Subcutaneous abdominal adipose tissue (tissue), 5 donors: Measurements from ENCODE around the gene ATG16L2.
A peak's percentile ranks its signal among the peaks of the same experiment; 100 is the strongest.

Source experiments
- H3K27ac ChIP-seq: one replicate; pipeline ENCODE4 v1.7.0; 2013; ENCODE audit warnings: low read depth, mild to moderate bottlenecking, inconsistent platforms, low read length, moderate library complexity
- H3K27me3 ChIP-seq, 5 donors: one replicate each; pipeline ENCODE4 v1.7.0; 2013; ENCODE audit warnings: low read length in 5 of 5, inconsistent platforms in 1 of 5; ENCODE audit not compliant: control insufficient read depth in 5 of 5, insufficient read depth in 4 of 5
- H3K36me3 ChIP-seq, 5 donors: one replicate each; pipeline ENCODE4 v1.7.0; 2013; ENCODE audit warnings: low read length in 5 of 5; ENCODE audit not compliant: control insufficient read depth in 5 of 5, insufficient read depth in 5 of 5
- H3K4me1 ChIP-seq, 5 donors: one replicate each; pipeline ENCODE4 v1.7.0; 2013; ENCODE audit warnings: low read length in 5 of 5, mild to moderate bottlenecking in 3 of 5, moderate library complexity in 1 of 5; ENCODE audit not compliant: control insufficient read depth in 5 of 5, insufficient read depth in 5 of 5
- H3K4me3 ChIP-seq, 5 donors: one replicate each; pipeline ENCODE4 v1.7.0; 2013; ENCODE audit warnings: low read length in 5 of 5, low read depth in 1 of 5
- H3K9ac ChIP-seq, 5 donors: one replicate each; pipeline ENCODE4 v1.7.0; 2013; ENCODE audit warnings: low read length in 5 of 5, mild to moderate bottlenecking in 4 of 5, moderate library complexity in 3 of 5
- H3K9me3 ChIP-seq, 5 donors: one replicate each; pipeline ENCODE4 v1.7.0; 2013; ENCODE audit warnings: low read length in 5 of 5; ENCODE audit not compliant: control insufficient read depth in 5 of 5
- donor health status: healthy.
- donor health status: healthy.
- donor health status: healthy.
- donor health status: healthy.
- donor health status: healthy.

Gene ATG16L2

DNA sequence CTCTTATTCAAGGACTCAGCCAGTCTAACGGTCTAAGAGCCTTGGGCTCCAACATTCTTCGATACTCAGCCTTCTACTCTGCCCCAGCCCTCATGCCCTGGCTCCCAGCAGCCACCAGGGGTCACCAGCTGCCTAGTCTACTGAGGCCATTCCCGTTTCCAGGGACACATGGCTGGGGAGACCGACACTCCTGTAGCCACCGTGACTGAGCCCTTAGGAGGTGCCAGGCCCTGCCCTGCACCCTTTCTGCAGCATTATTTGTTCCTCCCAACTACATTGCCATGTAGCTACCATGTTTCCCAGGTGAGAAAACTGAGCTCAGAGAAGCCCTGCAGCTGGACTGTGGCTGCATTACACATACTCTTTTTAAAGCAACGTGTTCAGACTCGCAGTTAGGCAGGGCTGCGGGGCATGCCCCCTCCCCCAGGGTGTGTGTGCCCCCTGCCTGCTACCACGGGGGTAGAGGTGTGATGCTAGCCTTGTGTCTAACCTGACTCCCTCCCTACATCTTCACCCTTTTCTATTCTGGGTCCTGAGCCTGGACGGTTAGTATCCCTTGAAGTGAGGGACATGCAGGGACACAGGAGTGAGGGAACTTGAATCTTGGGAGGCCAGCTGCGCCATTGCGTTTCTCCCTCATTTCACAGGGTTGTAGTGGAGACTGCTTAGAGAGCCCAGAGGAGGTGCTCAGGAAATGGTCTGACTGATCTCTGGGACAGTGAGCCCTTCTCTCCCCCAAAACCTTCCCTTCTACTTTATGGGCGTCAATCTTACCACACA, 17.5 kb downstream of the ATG16L2 start:
- H3K36me3 ChIP-seq = peaks cover 0 to 25% (median 3%) of the 10 kb centered on the region in 5 donors
- H3K27me3 ChIP-seq = no peaks in the 10 kb centered on the region
- no peak overlapping the region for H3K27ac ChIP-seq
- peak overlapping the region in 2 of 5 donors; percentile 11 to 48 for H3K9ac ChIP-seq
- no peaks in the 10 kb centered on the region for H3K9me3 ChIP-seq
- H3K4me3 ChIP-seq = no peak overlapping the region
- peaks cover 19 to 76% (median 35%) of the 10 kb centered on the region in 5 donors for H3K4me1 ChIP-seq

- peaks cover 0 to 28% (median 3%) of the 10 kb centered on the region in 5 donors for H3K36me3 ChIP-seq
- peak overlapping the region in 1 of 5 donors; percentile 51 for H3K9ac ChIP-seq
Observed at GRCh38 chr11:72832301-72833082, 18.3 kb downstream of the ATG16L2 start.

GRCh38 chr11:72833083-72833733, 19.0 kb downstream of the ATG16L2 start:
- peak overlapping the region in 1 of 5 donors; percentile 51 for H3K9ac ChIP-seq
- H3K36me3 ChIP-seq = peaks cover 3 to 35% (median 9%) of the 10 kb centered on the region in 5 donors
- peak overlapping the region; percentile 90 for H3K27ac ChIP-seq

More at GRCh38 chr11:72832301-72833082, 18.3 kb downstream of the ATG16L2 start:
- no peak overlapping the region for H3K4me3 ChIP-seq
- peak overlapping the region; percentile 90 for H3K27ac ChIP-seq
- H3K9me3 ChIP-seq = no peaks in the 10 kb centered on the region
- H3K27me3 ChIP-seq = no peaks in the 10 kb centered on the region
- peaks cover 19 to 76% (median 35%) of the 10 kb centered on the region in 5 donors for H3K4me1 ChIP-seq

GRCh38 chr11:72833811-72834493, 19.7 kb downstream of the ATG16L2 start:
- H3K36me3 ChIP-seq = peaks cover 4 to 36% (median 12%) of the 10 kb centered on the region in 5 donors
- peaks cover 12 to 67% (median 25%) of the 10 kb centered on the region in 5 donors for H3K4me1 ChIP-seq
- no peaks in the 10 kb centered on the region for H3K9me3 ChIP-seq
- no peak overlapping the region for H3K4me3 ChIP-seq
- H3K27me3 ChIP-seq = no peaks in the 10 kb centered on the region
- peak overlapping the region; percentile 90 for H3K27ac ChIP-seq
- peak overlapping the region in 1 of 5 donors; percentile 26 for H3K9ac ChIP-seq

More at GRCh38 chr11:72833083-72833733, 19.0 kb downstream of the ATG16L2 start:
- no peaks in the 10 kb centered on the region for H3K9me3 ChIP-seq
- H3K4me1 ChIP-seq = peaks cover 15 to 74% (median 30%) of the 10 kb centered on the region in 5 donors
- no peak overlapping the region for H3K4me3 ChIP-seq
- H3K27me3 ChIP-seq = no peaks in the 10 kb centered on the region

DNA sequence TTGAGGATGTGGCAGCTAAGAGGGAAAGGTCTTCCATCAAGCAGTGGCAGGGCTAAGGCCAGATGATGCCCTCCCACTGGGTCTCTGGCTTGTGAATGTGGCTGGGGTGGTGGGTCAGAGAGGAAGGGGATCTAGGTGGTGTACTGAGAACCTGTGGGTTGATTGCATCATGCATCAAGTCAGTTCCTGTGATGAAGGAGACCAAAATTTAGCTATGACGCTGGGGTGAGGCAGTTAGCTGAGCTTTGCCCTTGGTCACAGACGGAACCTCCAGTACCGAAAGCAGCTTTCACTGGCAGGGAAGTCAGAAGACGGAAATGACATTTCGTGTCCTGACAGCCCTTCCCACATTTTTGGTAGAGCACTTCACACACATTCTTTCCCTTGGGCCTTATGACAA, 20.7 kb downstream of the ATG16L2 start:
- H3K9me3 ChIP-seq = no peaks in the 10 kb centered on the region
- H3K36me3 ChIP-seq = peaks cover 4 to 41% (median 13%) of the 10 kb centered on the region in 5 donors
- no peaks in the 10 kb centered on the region for H3K27me3 ChIP-seq
- peak overlapping the region; percentile 90 for H3K27ac ChIP-seq
- peaks cover 12 to 66% (median 25%) of the 10 kb centered on the region in 5 donors for H3K4me1 ChIP-seq
- H3K4me3 ChIP-seq = peak overlapping the region in 1 of 5 donors; percentile 11
- H3K9ac ChIP-seq = peak overlapping the region in 2 of 5 donors; percentile 54 to 59

DNA sequence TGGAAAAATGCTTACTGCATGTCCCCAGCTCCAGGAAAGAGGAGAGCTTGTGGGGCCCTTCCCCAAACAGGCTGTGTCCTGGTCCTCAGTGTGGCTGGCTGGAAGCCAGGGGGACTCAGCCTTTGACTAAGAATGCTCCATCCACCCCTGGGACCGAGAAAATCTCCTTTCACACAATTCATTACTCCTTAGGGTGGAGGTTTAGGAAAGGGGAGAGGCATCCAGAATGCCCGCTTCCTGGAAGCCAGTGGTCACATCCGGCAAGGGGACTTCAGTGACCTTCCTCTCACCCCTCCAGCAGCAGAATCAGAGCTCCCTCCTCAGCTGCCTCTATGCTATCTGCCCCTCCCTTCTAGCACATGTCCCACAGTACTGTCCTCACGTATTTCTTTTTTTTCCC, 21.9 kb downstream of the ATG16L2 start:
- H3K9me3 ChIP-seq = no peaks in the 10 kb centered on the region
- no peaks in the 10 kb centered on the region for H3K27me3 ChIP-seq
- H3K4me1 ChIP-seq = peaks cover 17 to 66% (median 25%) of the 10 kb centered on the region in 5 donors
- H3K9ac ChIP-seq = peak overlapping the region in 2 of 5 donors; percentile 10 to 35
- H3K36me3 ChIP-seq = peaks cover 4 to 43% (median 18%) of the 10 kb centered on the region in 5 donors
- H3K27ac ChIP-seq = peak overlapping the region; percentile 90
- H3K4me3 ChIP-seq = no peak overlapping the region

DNA sequence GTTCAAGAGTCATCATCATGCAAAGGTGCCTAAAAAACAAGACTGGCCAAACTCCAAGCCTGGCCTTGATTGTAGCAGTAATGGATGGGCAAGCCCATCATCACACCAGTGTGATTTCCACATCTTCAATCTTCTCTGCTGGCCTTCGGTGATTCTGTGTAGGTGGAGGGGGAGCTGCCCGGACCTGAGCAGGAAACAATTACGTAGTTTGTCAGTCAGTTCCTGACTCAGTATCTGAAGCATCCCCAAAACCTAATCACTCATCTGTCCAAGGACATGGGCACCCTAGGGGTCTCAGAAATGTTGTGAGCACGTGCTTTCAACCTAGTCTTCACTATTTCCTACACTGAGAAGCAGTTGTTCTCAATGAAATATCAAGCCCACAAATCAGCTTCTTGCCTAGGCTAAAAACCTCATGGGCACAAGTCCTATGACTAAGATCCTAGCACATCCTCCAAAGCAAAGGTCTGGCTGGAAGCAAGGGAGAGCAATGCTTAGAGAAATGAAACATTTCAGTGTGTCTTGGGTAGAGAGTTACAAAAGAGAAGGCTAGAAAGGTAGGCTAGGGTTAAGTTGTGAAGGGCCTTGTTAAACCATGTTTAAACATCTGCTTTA, 24.6 kb downstream of the ATG16L2 start:
- H3K36me3 ChIP-seq = peaks cover 9 to 65% (median 32%) of the 10 kb centered on the region in 5 donors
- no peaks in the 10 kb centered on the region for H3K27me3 ChIP-seq

GRCh38 chr11:72840780-72841179, 26.6 kb downstream of the ATG16L2 start:
- Histone ChIP-seq H3K9me3 (no peaks in the 10 kb centered on the region), H3K4me3 (no peak overlapping the region), H3K27ac (no peak overlapping the region), H3K9ac (no peak overlapping the region), H3K36me3 (peaks cover 9 to 71% (median 32%) of the 10 kb centered on the region in 5 donors), H3K27me3 (no peaks in the 10 kb centered on the region), H3K4me1 (peaks cover 0 to 37% (median 10%) of the 10 kb centered on the region in 5 donors)

More for the DNA sequence above, 24.6 kb downstream of the ATG16L2 start:
- H3K4me1 ChIP-seq = peaks cover 10 to 57% (median 15%) of the 10 kb centered on the region in 5 donors
- no peak overlapping the region for H3K27ac ChIP-seq
- no peak overlapping the region for H3K4me3 ChIP-seq
- H3K9ac ChIP-seq = no peak overlapping the region
- no peaks in the 10 kb centered on the region for H3K9me3 ChIP-seq

DNA sequence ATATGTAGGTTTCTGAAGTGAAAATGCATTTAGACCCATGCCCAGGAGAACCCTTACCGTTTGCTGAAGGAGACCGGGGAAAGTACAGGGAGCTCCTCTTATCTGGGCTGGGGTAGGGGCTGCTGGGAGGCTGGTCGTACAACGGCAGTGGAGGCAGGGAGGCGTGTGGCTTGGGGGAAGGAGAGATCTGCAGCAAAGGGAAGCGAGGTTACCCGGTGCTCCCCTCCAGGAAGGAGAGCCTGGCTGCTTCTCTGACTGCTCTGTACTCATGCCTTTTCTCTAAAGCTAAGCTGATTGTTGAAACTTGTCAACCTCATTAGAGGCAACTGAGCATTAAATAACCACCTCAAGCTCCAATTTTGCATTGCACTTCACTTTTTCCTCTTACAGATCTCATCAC, 27.2 kb downstream of the ATG16L2 start:
- H3K9me3 ChIP-seq = no peaks in the 10 kb centered on the region
- H3K9ac ChIP-seq = no peak overlapping the region
- H3K4me1 ChIP-seq = peaks cover 0 to 31% (median 7%) of the 10 kb centered on the region in 5 donors
- H3K27ac ChIP-seq = no peak overlapping the region
- no peaks in the 10 kb centered on the region for H3K27me3 ChIP-seq
- H3K4me3 ChIP-seq = no peak overlapping the region
- peaks cover 9 to 71% (median 32%) of the 10 kb centered on the region in 5 donors for H3K36me3 ChIP-seq
